GM19452 (cell line): ENCODE measurements around the gene SLC25A20.
"Not testable (repeated sequence)": the region's sequence is repeated elsewhere in the genome, so short reads cannot be mapped to it uniquely, and the experiment has no call there.

Source experiments
- ATAC-seq: cut with Tn5 transposase; IDR thresholded peaks from one replicate; pipeline ENCODE4 v1.9.1; 2021; ENCODE audit not compliant: unreplicated experiment

The SLC25A20 gene

DNA sequence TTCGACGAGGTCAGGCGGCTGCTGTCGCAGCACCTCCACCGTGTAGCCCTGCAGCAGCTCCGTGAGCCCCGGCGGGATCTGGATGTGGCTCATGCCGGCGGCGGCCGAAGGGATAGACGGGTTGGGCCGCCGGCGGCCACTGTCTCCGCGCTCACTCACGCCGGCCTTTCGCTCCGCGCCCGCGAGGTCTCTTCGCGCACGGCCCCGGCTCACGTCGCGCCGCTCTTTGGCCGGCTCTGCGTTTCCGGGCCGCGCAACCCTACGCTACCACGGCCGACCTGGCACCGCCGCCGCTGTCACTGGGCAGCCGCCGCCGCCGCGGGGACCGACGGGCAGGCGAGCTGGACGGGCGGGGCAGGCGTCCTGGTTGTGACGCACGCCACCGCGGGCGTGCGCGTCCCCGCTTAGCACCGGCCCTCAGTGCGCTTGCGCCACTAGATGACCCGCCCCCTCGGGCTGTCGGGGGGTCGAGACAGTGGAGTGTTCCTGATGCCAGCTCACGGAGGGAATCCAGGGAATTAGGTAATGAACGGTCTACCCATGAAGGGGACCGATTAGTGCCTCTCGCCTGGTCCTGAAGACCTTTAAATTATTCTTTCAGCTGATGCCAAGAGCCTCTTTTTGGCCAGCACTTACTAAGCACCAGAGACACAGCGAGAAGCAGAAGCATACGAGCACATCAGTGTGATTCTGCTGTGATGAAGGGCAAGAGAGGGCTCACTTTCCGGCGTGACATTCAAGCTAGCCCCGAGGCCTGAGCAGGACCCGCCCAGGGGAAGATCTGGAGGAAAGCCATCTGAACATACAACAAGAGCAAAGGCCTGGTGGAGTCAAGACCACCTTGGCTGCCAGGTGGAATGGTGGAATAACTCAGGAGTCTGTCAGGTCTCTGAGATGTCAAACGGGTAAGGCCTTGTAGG lies 50.9 kb downstream of the SLC25A20 start, which contains the start of gene PRKAR2A:
Gene PRKAR2A (minus strand): TSS at position 371 of the 920 bp plus-strand sequence. CDS start 278 bp downstream, at position 93.
- ATAC-seq: peak; percentile 86

DNA sequence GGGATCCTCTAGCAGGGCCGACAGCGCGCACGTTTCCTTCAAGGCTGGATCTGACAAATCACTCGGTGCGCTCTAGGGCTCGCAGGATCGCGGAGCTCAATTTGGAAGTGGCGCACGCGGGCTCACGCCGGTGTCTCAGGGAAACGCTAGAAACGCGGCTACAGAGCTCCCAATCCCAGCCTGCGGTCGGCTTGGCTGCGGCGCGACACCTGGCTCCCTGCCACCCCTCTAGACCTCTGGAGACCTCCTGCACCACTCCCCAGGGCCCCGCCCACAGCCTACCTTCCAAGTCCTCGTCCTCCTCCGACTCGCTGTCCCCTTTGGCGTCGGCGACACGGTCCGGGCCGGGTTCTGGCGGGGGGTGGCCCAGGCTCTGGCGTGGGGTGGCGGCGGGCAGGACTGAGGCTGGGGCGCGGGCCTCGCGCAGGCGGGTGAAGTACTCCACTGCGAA lies 51.6 kb downstream of the SLC25A20 start:
- peak; percentile 25 for ATAC-seq

DNA sequence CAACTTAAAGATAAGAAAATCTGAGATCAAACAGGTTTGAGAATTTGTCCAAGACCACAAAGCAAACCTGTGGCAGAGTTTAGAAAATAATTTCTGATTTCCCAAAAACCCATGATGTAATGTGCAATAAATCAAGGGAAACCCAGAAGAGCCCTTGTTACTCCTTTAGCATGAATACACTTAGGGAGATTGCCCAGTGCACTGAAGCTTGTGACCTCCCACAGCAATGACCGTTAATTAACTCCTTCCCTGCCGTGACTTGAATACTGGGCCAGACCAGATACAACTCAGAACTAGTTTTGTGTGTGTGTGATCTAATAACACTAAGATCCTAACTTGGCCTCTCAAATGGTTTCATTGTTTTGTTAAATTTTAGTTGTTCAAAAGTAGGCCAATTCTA lies 53.5 kb downstream of the SLC25A20 start:
- no peak for ATAC-seq

DNA sequence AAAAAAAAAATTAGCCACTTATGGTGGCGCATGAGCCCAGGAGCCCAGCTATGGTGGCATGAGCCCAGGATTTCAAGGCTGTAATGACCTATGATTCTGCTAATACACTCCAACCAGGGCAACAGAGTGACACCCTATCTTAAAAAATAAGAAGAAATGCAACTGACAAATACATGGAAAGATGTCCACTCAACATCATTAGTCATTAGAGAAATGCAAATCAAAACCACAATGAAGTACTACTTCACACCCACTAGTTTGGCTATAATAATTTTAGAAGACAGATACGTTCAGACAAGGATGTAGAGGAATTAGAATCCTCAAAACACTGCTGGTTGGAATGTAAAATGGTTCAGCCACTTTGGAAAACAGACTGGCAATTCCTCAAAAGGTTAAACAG lies 61.5 kb downstream of the SLC25A20 start:
- ATAC-seq: no peak

DNA sequence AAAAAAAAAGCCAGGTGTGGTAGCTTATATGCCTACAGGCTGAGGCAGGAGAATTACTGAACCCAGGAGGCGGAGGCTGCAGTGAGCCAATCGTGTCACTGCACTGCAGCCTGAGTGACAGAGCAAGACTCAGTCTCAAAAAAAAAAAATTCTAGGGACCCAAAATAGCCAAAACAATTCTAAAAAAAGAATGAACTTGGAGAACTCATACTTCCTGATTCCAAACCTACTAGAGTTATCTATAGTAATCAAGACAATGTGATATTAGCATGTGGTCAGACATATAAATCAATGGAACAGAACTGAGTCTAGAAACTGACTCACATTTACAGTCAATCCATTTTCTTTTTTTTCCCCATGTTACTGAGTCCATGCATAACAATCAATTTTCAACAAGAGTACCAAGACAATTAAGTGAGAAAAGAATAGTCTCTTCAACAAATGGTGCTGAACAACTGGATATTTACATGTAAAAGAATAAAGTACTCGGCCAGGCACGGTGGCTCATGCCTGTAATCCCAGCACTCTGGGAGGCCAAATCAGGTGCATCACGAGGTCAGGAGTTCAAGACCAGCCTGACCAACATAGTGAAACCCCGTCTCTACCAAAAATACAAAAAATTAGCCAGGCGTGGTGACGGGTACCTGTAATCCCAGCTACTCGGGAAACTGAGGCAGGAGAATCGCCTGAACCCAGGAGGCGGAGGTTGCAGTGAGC lies 62.9 kb downstream of the SLC25A20 start:
- no peak for ATAC-seq

DNA sequence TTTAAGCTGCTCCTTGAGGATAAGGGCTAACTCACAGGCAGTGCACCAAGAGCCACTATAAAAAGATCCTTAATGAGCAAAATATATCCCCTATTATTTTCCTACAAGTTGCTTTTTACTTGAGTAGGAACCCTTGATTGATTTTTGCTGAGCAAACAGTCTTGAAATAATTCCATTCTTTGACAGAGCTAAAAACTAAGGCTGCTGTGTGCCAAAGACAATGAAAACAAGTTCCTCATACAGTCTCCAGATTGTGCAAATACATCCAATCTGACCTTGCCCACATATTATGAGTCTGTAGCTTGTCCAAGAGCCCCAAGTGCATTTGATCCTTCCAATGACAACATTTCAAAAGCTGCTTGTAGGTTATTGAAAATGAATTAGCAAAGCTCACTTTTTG lies 66.0 kb downstream of the SLC25A20 start:
- ATAC-seq: no peak

DNA sequence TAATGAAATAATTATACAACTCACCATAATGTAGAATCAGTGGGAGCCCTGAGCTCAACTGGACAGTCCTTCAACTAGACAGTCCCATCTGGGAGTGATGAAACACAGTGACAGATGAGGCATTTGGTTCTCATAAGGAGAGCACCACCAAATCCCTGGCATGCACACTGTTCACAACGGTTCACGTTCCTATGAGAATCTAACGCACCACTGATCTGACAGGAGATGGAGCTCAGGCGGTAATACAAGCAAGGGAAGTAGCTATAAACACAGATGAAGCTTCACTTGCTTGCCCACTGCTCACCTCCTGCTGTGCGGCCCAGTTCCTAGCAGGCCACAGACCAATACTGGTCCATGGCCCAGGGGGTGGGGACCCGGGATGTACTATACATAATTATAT lies 68.0 kb downstream of the SLC25A20 start:
- ATAC-seq: no peak

DNA sequence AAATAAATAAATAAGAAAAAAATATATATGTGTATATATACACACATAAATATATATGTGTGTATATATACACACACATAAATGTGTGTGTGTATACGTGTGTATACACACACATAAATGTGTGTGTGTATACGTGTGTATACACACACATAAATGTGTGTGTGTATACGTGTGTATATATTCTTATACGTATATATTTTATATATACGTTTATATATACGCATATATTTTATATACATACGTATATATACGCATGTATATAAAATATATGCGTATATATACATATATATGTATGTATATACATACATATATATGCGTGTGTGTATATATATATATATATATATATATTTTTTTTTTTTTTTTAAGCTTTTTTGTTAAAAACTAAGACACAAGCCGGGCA lies 69.2 kb downstream of the SLC25A20 start:
- not testable (repeated sequence) for ATAC-seq

DNA sequence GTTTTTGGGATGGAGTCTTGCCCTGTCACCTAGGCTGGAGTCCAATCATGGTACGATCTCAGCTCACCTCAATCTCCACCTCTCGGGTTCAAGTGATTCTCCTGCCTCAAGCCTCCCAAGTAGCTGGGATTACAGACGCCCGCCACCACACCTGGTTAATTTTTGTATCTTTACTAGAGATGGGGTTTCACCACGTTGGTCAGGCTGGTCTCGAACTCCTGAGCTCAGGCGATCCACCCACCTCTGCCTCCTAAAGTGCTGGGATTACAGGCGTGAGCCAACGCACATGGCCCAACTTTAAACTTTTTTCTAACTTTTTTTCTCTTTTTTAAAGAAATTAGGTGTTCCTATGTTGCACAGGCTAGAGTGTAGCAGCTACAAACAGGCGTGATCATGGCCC lies 70.8 kb downstream of the SLC25A20 start:
- ATAC-seq: not testable (repeated sequence)

DNA sequence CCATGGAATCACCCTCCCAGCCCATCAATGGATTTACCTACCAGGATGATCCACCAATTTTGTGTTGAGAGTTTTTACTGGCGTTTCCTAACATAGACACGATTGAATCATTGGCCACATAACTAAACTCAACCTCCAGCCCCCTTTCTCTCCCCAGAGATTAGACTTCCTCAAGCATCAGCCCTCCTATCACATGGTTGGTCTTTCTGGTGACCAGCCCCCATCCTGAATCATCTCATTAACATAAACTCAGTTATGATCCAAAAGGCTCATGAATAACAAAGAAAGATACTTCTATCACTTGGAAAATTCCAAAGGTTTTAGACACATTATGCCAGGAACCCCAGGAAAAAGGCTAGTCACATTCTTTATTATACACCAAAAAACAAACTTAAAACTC lies 72.2 kb downstream of the SLC25A20 start:
- ATAC-seq: no peak

DNA sequence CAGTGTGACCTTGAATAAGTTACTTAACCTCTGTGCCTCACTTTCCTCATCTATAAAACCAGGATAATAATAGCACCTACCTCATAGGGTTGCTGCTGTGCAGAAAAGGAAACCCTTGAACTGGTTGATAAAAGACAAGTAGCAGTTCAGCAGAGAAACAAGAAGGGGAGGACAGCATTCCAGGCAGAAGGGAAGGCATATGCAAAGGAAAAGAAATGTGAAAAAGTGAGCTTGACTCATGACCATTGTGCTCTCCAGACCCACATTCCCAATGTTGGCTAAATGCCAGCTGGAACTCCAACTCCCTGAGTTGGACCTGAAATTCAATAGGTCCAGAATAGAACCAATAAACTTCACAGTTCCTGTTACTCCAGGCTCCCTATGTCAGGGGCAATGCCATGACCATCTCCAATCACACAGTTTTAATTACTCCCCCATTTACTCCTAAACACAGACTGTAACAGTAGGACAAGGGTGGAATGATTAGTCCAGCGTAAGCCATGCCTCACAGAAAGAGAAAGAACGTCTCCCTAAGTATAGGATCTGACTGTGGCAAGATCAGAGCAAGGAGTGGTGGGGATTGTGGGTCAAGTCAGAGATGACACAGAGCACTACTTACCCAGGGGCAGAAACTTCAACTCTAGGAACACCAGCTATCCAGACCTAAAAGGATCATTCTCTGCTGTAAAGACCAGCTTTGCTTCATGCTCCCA lies 77.9 kb downstream of the SLC25A20 start:
- ATAC-seq: no peak

DNA sequence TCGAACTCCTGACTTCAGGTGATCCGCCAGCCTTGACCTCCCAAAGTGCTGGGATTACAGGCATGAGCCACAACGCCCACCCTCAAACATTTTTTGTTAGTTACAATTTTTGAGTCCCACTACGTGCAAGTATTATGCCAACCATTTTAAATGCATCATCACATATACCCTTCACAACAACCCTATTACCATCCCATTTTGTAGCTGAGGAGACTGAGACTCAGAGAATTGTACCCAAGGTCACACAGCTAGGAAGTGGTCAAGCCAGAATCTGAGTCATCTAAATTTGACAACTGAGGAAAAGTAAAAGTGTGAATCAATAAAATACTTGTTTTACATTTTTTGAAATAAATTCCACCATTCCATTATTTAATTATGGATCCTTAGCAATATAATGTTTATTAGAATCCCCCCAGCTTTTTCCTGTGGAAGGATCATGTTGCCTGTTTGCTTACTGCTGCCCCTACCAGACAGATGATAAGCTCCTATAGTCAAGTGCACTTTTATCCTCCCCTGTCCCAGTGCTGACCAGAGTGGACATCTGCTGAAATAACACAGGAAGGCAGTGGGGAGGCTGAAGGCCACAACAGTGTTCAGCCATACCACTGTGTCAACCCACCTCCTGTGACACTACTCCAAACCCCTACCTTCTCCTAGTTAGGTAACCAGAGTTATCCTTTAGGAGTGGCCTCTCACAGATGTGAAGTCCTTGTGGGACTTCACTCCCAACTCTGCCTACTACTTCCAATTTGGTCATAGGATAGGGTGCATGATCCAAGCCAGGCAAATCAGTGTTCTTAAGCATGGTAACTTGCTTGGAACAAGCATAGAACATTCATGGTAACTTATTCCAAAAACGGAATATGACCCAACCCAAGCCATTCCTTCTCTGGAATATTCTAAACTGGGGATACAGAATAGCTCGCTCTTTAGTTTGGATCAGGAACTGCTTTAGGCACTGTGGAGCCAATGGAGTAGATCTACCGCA lies 79.2 kb downstream of the SLC25A20 start:
- no peak for ATAC-seq

DNA sequence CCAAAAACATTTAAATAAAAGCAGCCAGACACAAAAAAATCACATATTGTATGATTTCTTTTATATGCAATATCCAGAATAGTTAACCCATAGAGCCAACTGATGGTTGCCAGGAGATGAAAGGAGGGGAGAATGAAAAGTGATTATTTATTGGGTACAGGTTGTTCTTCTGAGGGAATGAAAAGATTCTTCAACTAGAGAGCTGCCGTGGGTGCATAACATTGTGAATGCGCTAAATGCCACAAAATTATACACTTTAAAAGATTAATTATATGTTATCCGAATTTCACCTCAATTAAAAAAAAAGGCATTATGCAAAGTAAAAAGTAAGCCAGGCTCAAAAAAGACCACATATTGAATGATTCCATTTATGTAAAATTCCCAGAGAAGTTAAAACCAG lies 87.2 kb downstream of the SLC25A20 start:
- no peak for ATAC-seq
